ENCODE measurements around the gene TMEM131.

Gene TMEM131

DNA sequence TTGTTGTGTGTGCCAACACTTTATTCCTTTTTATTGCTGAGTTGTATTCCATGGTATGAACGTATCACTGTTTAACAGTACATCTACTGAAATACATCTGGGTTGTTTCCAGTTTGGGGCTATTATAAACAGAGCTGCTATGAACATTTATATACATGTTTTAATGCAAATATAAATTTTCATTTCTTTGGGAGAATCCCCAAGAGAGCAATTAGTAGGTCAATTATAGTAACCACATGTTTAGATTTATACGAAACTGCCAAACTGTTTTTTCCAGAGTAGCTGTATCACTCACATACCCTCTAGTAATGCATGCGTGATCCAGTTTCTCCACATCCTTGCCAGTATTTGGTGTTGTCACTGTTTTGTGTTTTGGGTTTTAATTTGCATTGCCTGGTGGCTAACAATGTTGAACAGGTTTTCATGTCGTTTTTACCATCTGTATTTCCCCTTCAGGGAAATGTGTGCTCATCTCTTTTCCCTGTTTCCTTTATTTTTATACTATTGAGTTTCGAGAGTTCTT, 81.0 kb downstream of the TMEM131 start:
- Histone ChIP-seq H3K9ac (ENCODE audit: low read depth, low read length) (no peak overlapping the region), H3K9me3 (ENCODE audit: insufficient read depth, low read length, severe bottlenecking) (no peaks in the 10 kb centered on the region), H3K36me3 (ENCODE audit: insufficient read depth, low read length) (no peaks in the 10 kb centered on the region), H3K4me1 (ENCODE audit: insufficient read depth, low read length) (peaks cover 8% of the 10 kb centered on the region; the same call in 1 of the 2 replicates), H4K20me1 (ENCODE audit: insufficient read depth, low read length) (no peaks in the 10 kb centered on the region), H3K4me2 (ENCODE audit: insufficient read depth, low read length) (no peak overlapping the region), H3K27ac (ENCODE audit: low read length) (no peak overlapping the region), H3K27me3 (ENCODE audit: insufficient read depth, low read length, poor library complexity) (no peaks in the 10 kb centered on the region), H2AFZ (ENCODE audit: low read depth, low read length) (no peak overlapping the region), H3K79me2 (ENCODE audit: insufficient read depth, low read length) (peaks cover 12% of the 10 kb centered on the region; the same call in 1 of the 2 replicates), H3K4me3 (ENCODE audit: low read depth in 1 of 2, low read length in 2 of 2) (no peak overlapping the region)
- TF ChIP-seq, protein P1, sequence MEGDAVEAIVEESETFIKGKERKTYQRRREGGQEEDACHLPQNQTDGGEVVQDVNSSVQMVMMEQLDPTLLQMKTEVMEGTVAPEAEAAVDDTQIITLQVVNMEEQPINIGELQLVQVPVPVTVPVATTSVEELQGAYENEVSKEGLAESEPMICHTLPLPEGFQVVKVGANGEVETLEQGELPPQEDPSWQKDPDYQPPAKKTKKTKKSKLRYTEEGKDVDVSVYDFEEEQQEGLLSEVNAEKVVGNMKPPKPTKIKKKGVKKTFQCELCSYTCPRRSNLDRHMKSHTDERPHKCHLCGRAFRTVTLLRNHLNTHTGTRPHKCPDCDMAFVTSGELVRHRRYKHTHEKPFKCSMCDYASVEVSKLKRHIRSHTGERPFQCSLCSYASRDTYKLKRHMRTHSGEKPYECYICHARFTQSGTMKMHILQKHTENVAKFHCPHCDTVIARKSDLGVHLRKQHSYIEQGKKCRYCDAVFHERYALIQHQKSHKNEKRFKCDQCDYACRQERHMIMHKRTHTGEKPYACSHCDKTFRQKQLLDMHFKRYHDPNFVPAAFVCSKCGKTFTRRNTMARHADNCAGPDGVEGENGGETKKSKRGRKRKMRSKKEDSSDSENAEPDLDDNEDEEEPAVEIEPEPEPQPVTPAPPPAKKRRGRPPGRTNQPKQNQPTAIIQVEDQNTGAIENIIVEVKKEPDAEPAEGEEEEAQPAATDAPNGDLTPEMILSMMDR (IDR thresholded peaks at IDR 0.05; ENCODE audit: borderline replicate concordance, extremely low read depth, low read length, poor library complexity, severe bottlenecking): no peak
- DNase-seq (no peak), ATAC-seq (ENCODE audit: insufficient read depth, low read depth) (no peak)

DNA sequence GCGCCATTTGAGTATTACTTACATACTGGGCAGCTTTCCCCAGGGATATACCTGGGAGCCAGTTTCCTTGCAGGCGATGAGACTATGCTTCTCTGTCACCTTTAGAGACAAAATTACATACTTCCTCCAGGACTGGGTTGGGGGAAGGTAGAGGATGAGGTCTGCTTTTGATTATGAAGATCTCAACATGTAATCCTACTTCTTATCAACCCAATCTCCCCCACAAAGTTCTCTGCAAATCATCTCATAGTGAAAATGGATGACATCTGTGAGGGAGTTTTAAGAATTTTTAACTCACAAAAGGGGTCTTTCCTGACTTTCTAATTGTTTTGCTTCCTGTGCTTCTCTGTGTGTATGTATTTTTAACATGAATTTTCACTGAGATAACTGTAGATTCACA, 81.9 kb downstream of the TMEM131 start:
- no peak overlapping the region for H2AFZ ChIP-seq (ENCODE audit: low read depth, low read length)
- peaks cover 12% of the 10 kb centered on the region; the same call in 1 of the 2 replicates for H3K79me2 ChIP-seq (ENCODE audit: insufficient read depth, low read length)
- ATAC-seq (ENCODE audit: insufficient read depth, low read depth): peak; percentile 47; the same call in 1 of the 3 replicates
- no peak for TF ChIP-seq EZH2 (IDR thresholded peaks at IDR 0.05; ENCODE audit: borderline replicate concordance, low read depth, low read length, severe bottlenecking)
- TF ChIP-seq, protein P1 (IDR thresholded peaks at IDR 0.05; ENCODE audit: borderline replicate concordance, extremely low read depth, low read length, poor library complexity, severe bottlenecking): no peak
- no peak overlapping the region for H3K27ac ChIP-seq (ENCODE audit: low read length)
- no peaks in the 10 kb centered on the region for H3K9me3 ChIP-seq (ENCODE audit: insufficient read depth, low read length, severe bottlenecking)
- H3K27me3 ChIP-seq (ENCODE audit: insufficient read depth, low read length, poor library complexity): no peaks in the 10 kb centered on the region
- H4K20me1 ChIP-seq (ENCODE audit: insufficient read depth, low read length): no peaks in the 10 kb centered on the region
- no peak overlapping the region for H3K4me3 ChIP-seq (ENCODE audit: low read depth in 1 of 2, low read length in 2 of 2)
- no peaks in the 10 kb centered on the region for H3K36me3 ChIP-seq (ENCODE audit: insufficient read depth, low read length)
- no peak for DNase-seq
- H3K4me2 ChIP-seq (ENCODE audit: insufficient read depth, low read length): no peak overlapping the region
- H3K9ac ChIP-seq (ENCODE audit: low read depth, low read length): no peak overlapping the region
- H3K4me1 ChIP-seq (ENCODE audit: insufficient read depth, low read length): peaks cover 8% of the 10 kb centered on the region; the same call in 1 of the 2 replicates

DNA sequence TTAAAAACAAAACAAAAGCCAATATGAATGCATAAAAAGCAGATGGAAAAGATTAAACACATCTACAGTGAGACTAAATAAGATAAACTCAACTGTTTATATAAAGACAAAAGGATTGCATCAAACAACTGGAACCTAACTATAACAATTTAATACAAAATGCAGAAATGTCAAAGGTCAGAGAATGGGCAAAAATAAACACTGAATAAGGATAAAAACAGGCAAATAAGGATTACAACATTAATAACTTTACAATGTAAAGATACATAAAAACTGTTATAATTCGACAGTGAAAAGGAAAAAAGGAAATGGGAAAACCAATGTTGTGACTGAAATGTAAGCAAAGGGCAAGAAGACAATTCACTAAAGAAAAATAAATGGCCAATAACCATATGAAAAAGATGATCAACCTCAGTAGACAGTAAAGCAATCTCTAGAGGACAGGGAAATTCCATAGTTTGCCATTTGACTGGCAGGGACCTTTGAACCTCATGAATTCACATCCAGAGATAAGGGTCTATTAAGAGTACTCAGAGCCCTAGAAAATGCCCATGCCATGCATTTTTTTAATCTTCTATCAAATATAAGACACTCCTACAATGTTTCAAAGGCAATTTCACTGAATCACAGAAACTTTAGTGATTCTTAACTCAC, 83.7 kb downstream of the TMEM131 start:
- Histone ChIP-seq H3K27ac (ENCODE audit: low read length) (no peak overlapping the region), H3K4me1 (ENCODE audit: insufficient read depth, low read length) (peaks cover 8% of the 10 kb centered on the region; the same call in 1 of the 2 replicates), H3K36me3 (ENCODE audit: insufficient read depth, low read length) (peaks cover under 1% of the 10 kb centered on the region; the same call in 1 of the 2 replicates), H3K79me2 (ENCODE audit: insufficient read depth, low read length) (peaks cover 8% of the 10 kb centered on the region; the same call in 1 of the 2 replicates), H3K9ac (ENCODE audit: low read depth, low read length) (no peak overlapping the region), H3K4me3 (ENCODE audit: low read depth in 1 of 2, low read length in 2 of 2) (no peak overlapping the region), H3K27me3 (ENCODE audit: insufficient read depth, low read length, poor library complexity) (no peaks in the 10 kb centered on the region), H4K20me1 (ENCODE audit: insufficient read depth, low read length) (no peaks in the 10 kb centered on the region), H3K9me3 (ENCODE audit: insufficient read depth, low read length, severe bottlenecking) (no peaks in the 10 kb centered on the region), H2AFZ (ENCODE audit: low read depth, low read length) (no peak overlapping the region), H3K4me2 (ENCODE audit: insufficient read depth, low read length) (no peak overlapping the region)
- no peak for TF ChIP-seq EZH2 (IDR thresholded peaks at IDR 0.05; ENCODE audit: borderline replicate concordance, low read depth, low read length, severe bottlenecking)
- TF ChIP-seq, protein P1 (IDR thresholded peaks at IDR 0.05; ENCODE audit: borderline replicate concordance, extremely low read depth, low read length, poor library complexity, severe bottlenecking): no peak
- ATAC-seq (ENCODE audit: insufficient read depth, low read depth): no peak
- DNase-seq: no peak

Measured in DND-41 (cell line).